Smooth muscle cell (in vitro differentiated cells): ENCODE data around the gene BAIAP3. TPM values are rescaled to one million over a fixed set of nuclear protein-coding genes. Genes with fewer than 3 reads are reported as not detected.
"Not testable (repeated sequence)": the region's sequence is repeated elsewhere in the genome, so short reads cannot be mapped to it uniquely, and the experiment has no call there.

Experiments
- DNase-seq: peaks from one replicate; lab custom pipeline; 2025; ENCODE audit not compliant: unreplicated experiment; lab: John Stamatoyannopoulos, UW
- H2AFZ ChIP-seq: fragments of 200-600 bp; sonication (generic); 2 replicates; pipeline ENCODE4 v1.6.0; 2016; ENCODE audit warnings: antibody characterized with exemption, low read depth, mild to moderate bottlenecking
- H3F3A ChIP-seq: fragments of 200-600 bp; sonication (generic); 2 replicates; pipeline ENCODE4 v1.6.0; 2017; ENCODE audit warnings: antibody characterized with exemption, low read depth
- H3K27ac ChIP-seq: fragments of 200-600 bp; sonication (generic); 2 replicates; pipeline ENCODE4 v1.5.1; 2016; ENCODE audit warnings: low read depth, mild to moderate bottlenecking
- H3K27me3 ChIP-seq: fragments of 200-600 bp; sonication (generic); 2 replicates; pipeline ENCODE4 v1.6.1; 2016; ENCODE audit warnings: low read depth, mild to moderate bottlenecking
- H3K36me3 ChIP-seq: fragments of 200-600 bp; sonication (generic); 2 replicates; pipeline ENCODE4 v1.5.1; 2016; ENCODE audit warnings: low read depth
- H3K4me1 ChIP-seq: fragments of 200-600 bp; sonication (generic); 2 replicates; pipeline ENCODE4 v1.5.1; 2016; ENCODE audit warnings: low read depth
- H3K4me2 ChIP-seq: fragments of 200-600 bp; sonication (generic); 2 replicates; pipeline ENCODE4 v1.6.0; 2016; ENCODE audit warnings: mild to moderate bottlenecking
- H3K4me3 ChIP-seq: fragments of 200-600 bp; sonication (generic); 2 replicates; pipeline ENCODE4 v1.5.1; 2016; ENCODE audit warnings: mild to moderate bottlenecking
- H3K79me2 ChIP-seq: fragments of 200-600 bp; sonication (generic); 2 replicates; pipeline ENCODE4 v1.6.0; 2016; ENCODE audit warnings: low read depth, mild to moderate bottlenecking
- H3K9ac ChIP-seq: fragments of 200-600 bp; sonication (generic); 2 replicates; pipeline ENCODE4 v1.6.0; 2016; ENCODE audit warnings: low read depth
- H3K9me3 ChIP-seq: fragments of 200-600 bp; sonication (generic); replicated peaks from 2 replicates; pipeline ENCODE4 v1.5.1; 2016; ENCODE audit warnings: low read depth
- H4K20me1 ChIP-seq: fragments of 200-600 bp; sonication (generic); 2 replicates; pipeline ENCODE4 v1.6.0; 2016; ENCODE audit warnings: low read depth
- WGBS: methylation state at CpG from one replicate; pipeline ENCODE4 v1.1.7; 2016; ENCODE audit warnings: low lambda C conversion rate; 5-methylcytosine and 5-hydroxymethylcytosine counted together
- polyA plus RNA-seq: library from polyadenylated mRNA; unstranded; fragments of >200 nt; fragmentation: Nextera tagmentation; extraction: Ambion mirVana; gene quantifications from 2 replicates; pipeline ENCODE4 v1.2.1, GENCODE V29; 2016
- total RNA-seq: library from RNA; depleted of rRNA; stranded (reverse); fragments of >200 nt; gene quantifications from 2 replicates; pipeline ENCODE4 v1.2.3, GENCODE V29; 2014
- TF ChIP-seq, protein P1 (sequence below): fragments of 200-600 bp; sonication (generic); IDR thresholded peaks from 2 replicates; pipeline ENCODE4 v1.5.1; 2017; ENCODE audit warnings: borderline replicate concordance, mild to moderate bottlenecking, antibody characterized with exemption; ENCODE audit not compliant: insufficient read depth, poor library complexity, severe bottlenecking

Gene BAIAP3
- total and polyA plus RNA-seq, 2 experiments from 2014 or later: 0.31 to 0.51 TPM

DNA sequence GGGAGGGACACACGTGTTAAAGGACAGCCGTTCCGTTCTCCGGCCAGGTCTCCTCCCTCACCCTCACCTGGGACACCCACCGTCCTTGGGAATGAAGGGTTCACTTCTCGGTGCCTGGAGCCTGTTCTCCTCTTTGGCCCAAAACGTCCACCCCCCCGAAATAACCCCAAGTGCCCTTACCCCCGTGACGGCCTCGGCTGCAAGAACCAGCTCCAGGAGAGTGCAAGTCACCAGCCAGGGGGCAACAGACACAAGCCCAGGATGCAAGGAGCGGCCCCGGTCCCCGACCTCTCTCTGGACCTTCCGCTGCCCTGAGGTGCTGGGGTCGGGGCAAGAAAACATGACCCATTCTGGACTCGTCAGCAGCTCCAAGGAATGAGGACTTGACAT lies 44.0 kb upstream of the BAIAP3 start:
- WGBS: 32% methylated on average over 16 of the region's 17 CpGs
- TF ChIP-seq, protein P1, sequence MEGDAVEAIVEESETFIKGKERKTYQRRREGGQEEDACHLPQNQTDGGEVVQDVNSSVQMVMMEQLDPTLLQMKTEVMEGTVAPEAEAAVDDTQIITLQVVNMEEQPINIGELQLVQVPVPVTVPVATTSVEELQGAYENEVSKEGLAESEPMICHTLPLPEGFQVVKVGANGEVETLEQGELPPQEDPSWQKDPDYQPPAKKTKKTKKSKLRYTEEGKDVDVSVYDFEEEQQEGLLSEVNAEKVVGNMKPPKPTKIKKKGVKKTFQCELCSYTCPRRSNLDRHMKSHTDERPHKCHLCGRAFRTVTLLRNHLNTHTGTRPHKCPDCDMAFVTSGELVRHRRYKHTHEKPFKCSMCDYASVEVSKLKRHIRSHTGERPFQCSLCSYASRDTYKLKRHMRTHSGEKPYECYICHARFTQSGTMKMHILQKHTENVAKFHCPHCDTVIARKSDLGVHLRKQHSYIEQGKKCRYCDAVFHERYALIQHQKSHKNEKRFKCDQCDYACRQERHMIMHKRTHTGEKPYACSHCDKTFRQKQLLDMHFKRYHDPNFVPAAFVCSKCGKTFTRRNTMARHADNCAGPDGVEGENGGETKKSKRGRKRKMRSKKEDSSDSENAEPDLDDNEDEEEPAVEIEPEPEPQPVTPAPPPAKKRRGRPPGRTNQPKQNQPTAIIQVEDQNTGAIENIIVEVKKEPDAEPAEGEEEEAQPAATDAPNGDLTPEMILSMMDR: no peak
- H3K27me3 ChIP-seq: peaks cover 28% of the 10 kb centered on the region
- no peak overlapping the region for H3K27ac ChIP-seq
- H3K9ac ChIP-seq: no peak overlapping the region
- no peak overlapping the region for H3K4me3 ChIP-seq
- no peak overlapping the region for H2AFZ ChIP-seq
- no peaks in the 10 kb centered on the region for H3F3A ChIP-seq
- no peak overlapping the region for H3K4me2 ChIP-seq
- H3K79me2 ChIP-seq: no peaks in the 10 kb centered on the region
- DNase-seq: no peak
- no peaks in the 10 kb centered on the region for H3K4me1 ChIP-seq
- H4K20me1 ChIP-seq: no peaks in the 10 kb centered on the region
- no peaks in the 10 kb centered on the region for H3K9me3 ChIP-seq
- no peaks in the 10 kb centered on the region for H3K36me3 ChIP-seq

DNA sequence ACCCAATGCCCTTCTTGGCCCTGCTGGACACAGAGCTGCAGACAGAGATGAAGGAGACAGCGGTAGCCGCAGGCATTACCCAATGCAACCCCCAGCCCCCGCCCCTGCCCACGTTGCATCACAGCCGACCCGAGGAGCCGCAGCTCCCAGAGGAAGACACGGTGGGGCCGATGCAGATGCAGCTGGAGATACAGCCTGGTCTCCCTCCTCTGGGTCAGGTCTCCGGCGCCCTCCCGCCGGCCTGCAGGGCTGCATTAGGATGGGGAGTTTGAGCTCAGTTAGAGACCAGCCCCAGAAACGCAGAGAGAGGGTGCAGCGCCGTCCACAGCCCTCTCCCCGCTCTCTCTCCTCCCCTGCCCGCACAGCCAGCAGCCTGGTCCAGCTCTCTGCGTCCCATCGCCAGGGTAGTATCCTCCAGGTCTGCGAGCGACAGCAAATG lies 43.4 kb upstream of the BAIAP3 start:
- no peaks in the 10 kb centered on the region for H3F3A ChIP-seq
- no peak overlapping the region for H3K27ac ChIP-seq
- no peaks in the 10 kb centered on the region for H3K9me3 ChIP-seq
- no peak overlapping the region for H2AFZ ChIP-seq
- no peaks in the 10 kb centered on the region for H3K36me3 ChIP-seq
- TF ChIP-seq, protein P1: no peak
- no peak overlapping the region for H3K4me3 ChIP-seq
- no peaks in the 10 kb centered on the region for H3K79me2 ChIP-seq
- 31% methylated on average over 22 of the region's 22 CpGs for WGBS
- no peak overlapping the region for H3K9ac ChIP-seq
- peaks cover 28% of the 10 kb centered on the region for H3K27me3 ChIP-seq
- no peak for DNase-seq
- H3K4me2 ChIP-seq: peak overlapping the region; percentile 11
- no peaks in the 10 kb centered on the region for H4K20me1 ChIP-seq
- no peaks in the 10 kb centered on the region for H3K4me1 ChIP-seq

DNA sequence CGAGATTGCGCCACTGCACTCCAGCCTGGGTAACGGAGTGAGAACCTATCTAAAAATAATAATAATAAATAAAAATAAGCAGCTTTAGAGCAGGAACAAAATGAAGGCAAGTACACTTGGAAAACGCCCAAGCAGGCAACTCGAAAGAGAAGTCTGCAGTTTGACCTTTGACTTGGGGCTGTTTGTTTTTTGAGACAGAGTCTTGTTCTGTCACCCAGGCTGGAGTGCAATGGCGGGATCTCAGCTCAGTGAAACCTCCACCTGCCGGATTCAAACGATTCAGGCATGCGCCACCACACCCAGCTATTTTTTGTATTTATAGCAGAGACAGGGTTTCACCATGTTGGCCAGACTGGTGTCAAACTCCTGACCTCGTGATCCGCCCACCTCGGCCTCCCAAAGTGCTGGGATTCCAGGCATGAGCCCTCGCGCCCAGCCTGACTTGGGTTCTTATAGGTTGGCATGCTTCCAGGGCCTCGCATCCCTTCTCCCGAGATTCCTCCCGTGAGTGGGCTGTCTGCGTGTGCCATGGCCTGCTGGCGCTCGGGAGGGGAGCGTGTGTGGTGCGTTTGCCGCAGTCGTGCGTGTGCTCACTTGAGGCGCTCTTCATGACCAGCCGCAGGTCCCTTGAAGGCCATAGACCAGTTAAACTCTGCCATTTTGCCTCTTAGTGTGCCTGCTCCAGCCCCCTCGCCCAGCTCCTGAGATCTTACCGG lies 42.4 kb upstream of the BAIAP3 start:
- Histone ChIP-seq H3K79me2 (no peaks in the 10 kb centered on the region), H4K20me1 (no peaks in the 10 kb centered on the region), H3F3A (no peaks in the 10 kb centered on the region), H3K27me3 (peaks cover 28% of the 10 kb centered on the region), H3K36me3 (no peaks in the 10 kb centered on the region), H3K4me2 (no peak overlapping the region), H3K9ac (no peak overlapping the region), H3K4me3 (no peak overlapping the region), H3K4me1 (no peaks in the 10 kb centered on the region), H2AFZ (no peak overlapping the region), H3K27ac (no peak overlapping the region), H3K9me3 (no peaks in the 10 kb centered on the region)
- TF ChIP-seq, protein P1: no peak
- 93% methylated on average over 29 of the region's 29 CpGs for WGBS
- no peak for DNase-seq

DNA sequence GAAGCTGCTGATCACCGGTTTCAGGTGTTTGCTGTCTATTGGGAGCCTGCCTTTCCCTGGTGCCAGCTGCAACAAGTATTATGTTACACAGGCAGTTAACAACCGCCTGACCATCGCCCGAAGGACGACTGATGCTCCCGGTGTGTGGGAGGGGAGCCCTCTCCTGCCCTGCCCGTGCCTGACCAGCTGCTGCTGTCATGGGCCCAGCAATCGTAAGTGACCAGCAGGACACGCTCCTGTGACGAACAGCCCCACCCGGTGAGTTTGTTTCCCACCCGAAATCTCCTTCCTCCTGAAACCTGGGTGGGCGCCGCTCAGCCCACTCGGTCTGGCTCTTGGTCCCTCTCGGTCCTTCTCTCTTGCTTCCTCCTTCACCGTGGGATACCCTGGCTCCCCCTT lies 41.9 kb upstream of the BAIAP3 start:
- Histone ChIP-seq H2AFZ (no peak overlapping the region), H3K36me3 (no peaks in the 10 kb centered on the region), H3K79me2 (no peaks in the 10 kb centered on the region), H3F3A (no peaks in the 10 kb centered on the region), H3K27me3 (peaks cover 28% of the 10 kb centered on the region), H3K27ac (no peak overlapping the region), H3K4me2 (no peak overlapping the region), H3K9me3 (no peaks in the 10 kb centered on the region), H3K9ac (no peak overlapping the region), H3K4me3 (no peak overlapping the region), H3K4me1 (no peaks in the 10 kb centered on the region), H4K20me1 (no peaks in the 10 kb centered on the region)
- 86% methylated on average over 17 of the region's 17 CpGs for WGBS
- no peak for DNase-seq
- TF ChIP-seq, protein P1: no peak

DNA sequence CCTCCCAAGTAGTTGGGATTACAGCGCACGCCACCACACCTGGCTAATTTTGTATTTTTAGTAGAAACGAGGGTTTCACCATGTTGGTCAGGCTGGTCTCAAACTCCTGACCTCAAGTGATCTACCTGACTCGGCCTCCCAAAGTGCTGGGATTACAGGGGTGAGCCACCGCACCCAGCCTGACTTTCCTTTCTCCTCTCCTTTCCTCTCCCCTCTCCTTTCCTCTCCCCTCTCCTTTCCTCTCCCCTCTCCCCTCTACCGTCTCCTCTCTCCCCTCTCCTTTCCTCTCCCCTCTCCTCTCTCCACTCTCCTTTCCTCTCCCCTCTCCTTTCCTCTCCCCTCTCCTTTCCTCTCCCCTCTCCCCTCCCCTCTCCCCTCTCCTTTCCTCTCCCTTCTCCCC lies 41.2 kb upstream of the BAIAP3 start:
- not testable (repeated sequence) for H3K4me2 ChIP-seq, H3K36me3 ChIP-seq, H3K4me3 ChIP-seq, H4K20me1 ChIP-seq, H2AFZ ChIP-seq, H3K9me3 ChIP-seq, H3K9ac ChIP-seq, H3K27ac ChIP-seq, DNase-seq, H3F3A ChIP-seq, H3K79me2 ChIP-seq, H3K4me1 ChIP-seq
- WGBS: 92% methylated on average over 4 of the region's 6 CpGs
- H3K27me3 ChIP-seq: peaks cover 28% of the 10 kb centered on the region
